B cell (primary cell): ENCODE results near the gene MSI1. TPM values are rescaled to one million over a fixed set of nuclear protein-coding genes. Genes with fewer than 3 reads are reported as not detected.

Source experiments
- ATAC-seq: fragments of 200-7000 bp; cut with Tn5 transposase; one replicate; pipeline ENCODE4 v1.10.0; 2021; ENCODE audit warnings: low read depth, mild to moderate bottlenecking, moderate number of reproducible peaks, moderate library complexity
- CTCF ChIA-PET: fragments of 350-600 bp; sonication (Branson Sonifier 250); formaldehyde crosslinking; loops from one replicate; lab custom pipeline; 2021; ENCODE audit warnings: antibody characterized with exemption, inconsistent platforms; lab: Charles Lee
- POLR2A ChIA-PET: fragments of 350-600 bp; sonication (Branson Sonifier 250); formaldehyde crosslinking; loops from one replicate; lab custom pipeline; 2021; ENCODE audit warnings: antibody characterized with exemption; lab: Charles Lee
- DNase-seq: peaks from one replicate; pipeline ENCODE4 v3.0.0; 2013
- H2AFZ ChIP-seq: 2 replicates; pipeline ENCODE4 v1.6.1; 2012; ENCODE audit warnings: mild to moderate bottlenecking, low read depth, low read length; ENCODE audit not compliant: insufficient read depth, poor library complexity, severe bottlenecking
- H3K27ac ChIP-seq, 2 donors: 1 replicate in 1 of 2; 2 replicates in 1 of 2; pipeline ENCODE4 v1.5.1; 2012 to 2013; ENCODE audit warnings: low read length in 2 of 2, mild to moderate bottlenecking in 2 of 2, moderate library complexity in 1 of 2
- H3K27me3 ChIP-seq, 4 experiments: fragments of 200-600 bp in 1 of 4; sonication (generic) in 1 of 4; replicated peaks in 1 of 4; 1 replicate in 2 of 4; 2 replicates in 2 of 4; pipeline versions ENCODE4 v1.6.1 to v1.7.0; 2013 to 2016; ENCODE audit warnings: low read length in 3 of 4, mild to moderate bottlenecking in 2 of 4, mixed read lengths in 1 of 4, moderate library complexity in 1 of 4; ENCODE audit not compliant: insufficient read depth in 4 of 4, control insufficient read depth in 3 of 4; ENCODE audit errors: control extremely low read depth in 1 of 4
- H3K36me3 ChIP-seq, 2 experiments: replicated peaks in 1 of 2; 1 replicate in 1 of 2; 2 replicates in 1 of 2; pipeline versions ENCODE4 v1.6.1 to v1.7.1; 2013; ENCODE audit warnings: low read length in 1 of 2; ENCODE audit not compliant: insufficient read depth in 2 of 2, control insufficient read depth in 1 of 2; ENCODE audit errors: control extremely low read depth in 1 of 2, extremely low read depth in 1 of 2
- H3K4me1 ChIP-seq, 2 donors: fragments of 200-600 bp in 1 of 2; sonication (generic) in 1 of 2; 1 replicate in 1 of 2; 2 replicates in 1 of 2; pipeline versions ENCODE4 v1.5.1 to v1.6.1; 2013 to 2017; ENCODE audit warnings: low read length in 2 of 2; ENCODE audit not compliant: control insufficient read depth in 2 of 2, insufficient read depth in 2 of 2
- H3K4me2 ChIP-seq: replicated peaks from 2 replicates; pipeline ENCODE3; 2012; ENCODE audit warnings: mild to moderate bottlenecking, low read depth, low read length; ENCODE audit not compliant: poor library complexity, severe bottlenecking
- H3K4me3 ChIP-seq, 5 experiments: fragments of 200-600 bp in 1 of 5; sonication (generic) in 1 of 5; 1 replicate in 3 of 5; 2 replicates in 2 of 5; pipeline versions ENCODE4 v1.5.1 to v1.7.0; 2011 to 2016; ENCODE audit warnings: low read length in 4 of 5, mild to moderate bottlenecking in 4 of 5, low read depth in 2 of 5, control low read depth in 1 of 5, moderate library complexity in 1 of 5; ENCODE audit not compliant: insufficient read depth in 1 of 5; ENCODE audit errors: control extremely low read depth in 1 of 5, extremely low read depth in 1 of 5
- H3K79me2 ChIP-seq: fragments of 200-600 bp; sonication (generic); one replicate; pipeline ENCODE4 v1.6.0; 2016; ENCODE audit warnings: low read length; ENCODE audit not compliant: control insufficient read depth, insufficient read depth
- H3K9ac ChIP-seq: fragments of 200-600 bp; sonication (generic); 2 replicates; pipeline ENCODE4 v1.6.1; 2017; ENCODE audit warnings: mild to moderate bottlenecking, low read length, moderate library complexity
- H3K9me3 ChIP-seq, 3 donors: one replicate each; pipeline versions ENCODE4 v1.6.1 to v1.7.1; 2013; ENCODE audit warnings: low read length in 2 of 3; ENCODE audit not compliant: control insufficient read depth in 2 of 3, insufficient read depth in 1 of 3; ENCODE audit errors: control extremely low read depth in 1 of 3
- H4K20me1 ChIP-seq: 2 replicates; pipeline ENCODE4 v1.6.0; 2012; ENCODE audit warnings: mild to moderate bottlenecking, low read length; ENCODE audit not compliant: insufficient read depth, control insufficient read depth, poor library complexity, severe bottlenecking
- H3K27ac Mint-ChIP-seq: one replicate; pipeline ENCODE4 v1.8.0; 2021; ENCODE audit warnings: mixed read lengths
- H3K27me3 Mint-ChIP-seq: one replicate; pipeline ENCODE4 v1.8.0; 2021; ENCODE audit warnings: mixed read lengths
- H3K4me1 Mint-ChIP-seq: one replicate; pipeline ENCODE4 v1.8.0; 2021; ENCODE audit warnings: mixed read lengths
- H3K4me3 Mint-ChIP-seq: one replicate; pipeline ENCODE4 v1.8.0; 2021; ENCODE audit warnings: mixed read lengths
- H3K9me3 Mint-ChIP-seq: one replicate; pipeline ENCODE4 v1.8.0; 2022; ENCODE audit warnings: mixed read lengths; ENCODE audit not compliant: insufficient read depth
- EZH2 ChIP-seq: IDR thresholded peaks from 2 replicates; pipeline ENCODE4 v1.6.1; 2012; ENCODE audit warnings: borderline replicate concordance, low read depth, mild to moderate bottlenecking, moderate library complexity, low read length; ENCODE audit not compliant: insufficient read depth, poor library complexity, severe bottlenecking
- WGBS: methylation state at CpG from one replicate; pipeline ENCODE4 v1.1.5; 2013; ENCODE audit warnings: missing lambda C conversion rate; ENCODE audit not compliant: insufficient coverage; 5-methylcytosine and 5-hydroxymethylcytosine counted together
- intact Hi-C: fragments of 100-400 bp; cut with micrococcal nuclease; formaldehyde crosslinking; loops from one replicate; pipeline ENCODE4 v1.10.0; 2022
- polyA plus RNA-seq: library from polyadenylated mRNA; depleted of rRNA; stranded (reverse); fragments of >200 nt; gene quantifications from 2 replicates; pipeline ENCODE4 v1.2.3, GENCODE V29; 2012
- total RNA-seq, 2 donors: library from RNA; stranded (reverse); fragments of 120-200 nt in 1 of 2; gene quantifications; 1 replicate in 1 of 2; 2 replicates in 1 of 2; pipeline versions ENCODE4 v1.2.3 to v1.2.4, GENCODE V29; 2013 to 2022
- TF ChIP-seq, protein P1 (sequence below): fragments of 200-600 bp; IDR thresholded peaks from one replicate; pipeline ENCODE4 v1.8.0; 2022; ENCODE audit warnings: antibody characterized with exemption, mild to moderate bottlenecking

Gene MSI1
- total and polyA plus RNA-seq, 2 donors (not counting 1 experiment from before 2014, with no cell fraction given): not detected

DNA sequence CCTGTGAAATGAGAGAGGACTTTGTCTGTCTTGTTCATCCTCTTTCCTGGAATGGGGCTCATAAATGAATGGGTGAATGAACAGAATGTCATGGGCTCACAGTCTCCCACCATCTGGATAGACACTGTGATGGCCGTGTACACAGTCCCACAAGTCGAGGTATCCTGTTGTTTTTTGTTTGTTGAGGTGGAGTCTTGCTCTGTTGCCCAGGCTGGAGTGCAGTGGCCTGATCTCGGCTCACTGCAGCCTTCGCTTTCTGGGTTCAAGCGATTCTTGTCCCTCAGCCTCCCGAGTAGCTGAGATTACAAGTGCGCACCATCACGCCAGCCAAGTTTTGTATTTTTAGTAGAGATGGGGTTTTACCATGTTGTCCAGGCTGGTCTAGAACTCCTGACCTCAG is 25.3 kb downstream of the MSI1 start:
- H3K9me3 Mint-ChIP-seq: peaks cover under 1% of the 10 kb centered on the region
- no peaks in the 10 kb centered on the region for H3K4me1 ChIP-seq
- DNase-seq (no peak), ATAC-seq (no peak)
- TF ChIP-seq EZH2: no peak
- TF ChIP-seq, protein P1, sequence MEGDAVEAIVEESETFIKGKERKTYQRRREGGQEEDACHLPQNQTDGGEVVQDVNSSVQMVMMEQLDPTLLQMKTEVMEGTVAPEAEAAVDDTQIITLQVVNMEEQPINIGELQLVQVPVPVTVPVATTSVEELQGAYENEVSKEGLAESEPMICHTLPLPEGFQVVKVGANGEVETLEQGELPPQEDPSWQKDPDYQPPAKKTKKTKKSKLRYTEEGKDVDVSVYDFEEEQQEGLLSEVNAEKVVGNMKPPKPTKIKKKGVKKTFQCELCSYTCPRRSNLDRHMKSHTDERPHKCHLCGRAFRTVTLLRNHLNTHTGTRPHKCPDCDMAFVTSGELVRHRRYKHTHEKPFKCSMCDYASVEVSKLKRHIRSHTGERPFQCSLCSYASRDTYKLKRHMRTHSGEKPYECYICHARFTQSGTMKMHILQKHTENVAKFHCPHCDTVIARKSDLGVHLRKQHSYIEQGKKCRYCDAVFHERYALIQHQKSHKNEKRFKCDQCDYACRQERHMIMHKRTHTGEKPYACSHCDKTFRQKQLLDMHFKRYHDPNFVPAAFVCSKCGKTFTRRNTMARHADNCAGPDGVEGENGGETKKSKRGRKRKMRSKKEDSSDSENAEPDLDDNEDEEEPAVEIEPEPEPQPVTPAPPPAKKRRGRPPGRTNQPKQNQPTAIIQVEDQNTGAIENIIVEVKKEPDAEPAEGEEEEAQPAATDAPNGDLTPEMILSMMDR: no peak
- no peak overlapping the region for H3K9ac ChIP-seq
- H3K27ac ChIP-seq: no peak overlapping the region
- H3K27me3 ChIP-seq: peaks cover 0 to 17% (median 0%) of the 10 kb centered on the region in 4 experiments
- peaks cover 17% of the 10 kb centered on the region for H3K27me3 Mint-ChIP-seq
- no peak overlapping the region for H3K27ac Mint-ChIP-seq
- intact Hi-C loops: no loop called here
- 93% methylated on average over 8 of the region's 8 CpGs for WGBS
- H4K20me1 ChIP-seq: no peaks in the 10 kb centered on the region
- ChIA-PET CTCF (no interaction called here), POLR2A (no interaction called here)
- H3K4me3 ChIP-seq: no peak overlapping the region
- no peak overlapping the region for H3K4me3 Mint-ChIP-seq
- H3K36me3 ChIP-seq: no peaks in the 10 kb centered on the region
- H3K4me2 ChIP-seq: no peak overlapping the region
- no peak overlapping the region for H2AFZ ChIP-seq
- no peaks in the 10 kb centered on the region for H3K4me1 Mint-ChIP-seq
- H3K9me3 ChIP-seq: peaks cover 0 to 2% (median under 1%) of the 10 kb centered on the region in 3 donors
- no peaks in the 10 kb centered on the region for H3K79me2 ChIP-seq

DNA sequence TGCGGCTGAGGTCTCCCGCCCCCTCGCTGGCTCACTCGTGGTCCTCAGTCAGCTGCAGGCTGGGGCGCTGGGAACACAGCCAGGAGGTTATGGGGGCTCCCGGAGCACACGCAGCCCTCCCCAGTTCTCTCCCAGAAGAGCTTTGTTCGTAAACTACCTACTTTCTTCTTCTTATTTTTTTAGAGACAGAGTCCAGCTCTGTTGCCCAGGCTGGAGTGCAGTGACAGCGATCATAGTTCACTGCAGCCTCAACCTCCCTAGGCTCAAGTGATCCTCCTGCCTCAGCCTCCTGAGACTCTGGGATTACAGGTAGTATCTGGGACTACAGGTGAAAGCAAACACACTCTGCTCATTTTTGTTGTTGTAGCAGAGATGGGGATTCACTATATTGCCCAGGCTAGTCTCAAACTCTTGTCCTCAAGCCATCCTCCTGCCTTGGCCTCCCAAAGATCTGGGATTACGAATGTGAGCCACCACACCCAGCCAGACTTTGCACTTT is 25.9 kb downstream of the MSI1 start:
- ChIA-PET CTCF (no interaction called here), POLR2A (no interaction called here)
- H3K27me3 Mint-ChIP-seq: peaks cover 15% of the 10 kb centered on the region
- H3K27me3 ChIP-seq: peaks cover 0 to 17% (median 0%) of the 10 kb centered on the region in 4 experiments
- DNase-seq (no peak), ATAC-seq (no peak)
- intact Hi-C loops: no loop called here
- no peak overlapping the region for H3K4me2 ChIP-seq
- peaks cover 1 to 6% (median 4%) of the 10 kb centered on the region in 3 donors for H3K9me3 ChIP-seq
- H2AFZ ChIP-seq: no peak overlapping the region
- no peaks in the 10 kb centered on the region for H3K4me1 Mint-ChIP-seq
- H4K20me1 ChIP-seq: no peaks in the 10 kb centered on the region
- H3K27ac Mint-ChIP-seq: no peak overlapping the region
- H3K79me2 ChIP-seq: no peaks in the 10 kb centered on the region
- WGBS: 82% methylated on average over 9 of the region's 10 CpGs
- no peak overlapping the region for H3K4me3 Mint-ChIP-seq
- no peak overlapping the region for H3K27ac ChIP-seq
- peaks cover 5% of the 10 kb centered on the region for H3K9me3 Mint-ChIP-seq
- no peak overlapping the region for H3K4me3 ChIP-seq
- no peaks in the 10 kb centered on the region for H3K4me1 ChIP-seq
- no peaks in the 10 kb centered on the region for H3K36me3 ChIP-seq
- no peak for TF ChIP-seq EZH2
- TF ChIP-seq, protein P1: no peak
- H3K9ac ChIP-seq: no peak overlapping the region
